ENCODE results near the gene CLSTN2. TPM values are rescaled to one million over a fixed set of nuclear protein-coding genes. Genes with fewer than 3 reads are reported as not detected.

Gene CLSTN2
- total and polyA plus RNA-seq, 10 donors = 0.02 to 0.22 (median 0.13) TPM; not detected in 1

DNA sequence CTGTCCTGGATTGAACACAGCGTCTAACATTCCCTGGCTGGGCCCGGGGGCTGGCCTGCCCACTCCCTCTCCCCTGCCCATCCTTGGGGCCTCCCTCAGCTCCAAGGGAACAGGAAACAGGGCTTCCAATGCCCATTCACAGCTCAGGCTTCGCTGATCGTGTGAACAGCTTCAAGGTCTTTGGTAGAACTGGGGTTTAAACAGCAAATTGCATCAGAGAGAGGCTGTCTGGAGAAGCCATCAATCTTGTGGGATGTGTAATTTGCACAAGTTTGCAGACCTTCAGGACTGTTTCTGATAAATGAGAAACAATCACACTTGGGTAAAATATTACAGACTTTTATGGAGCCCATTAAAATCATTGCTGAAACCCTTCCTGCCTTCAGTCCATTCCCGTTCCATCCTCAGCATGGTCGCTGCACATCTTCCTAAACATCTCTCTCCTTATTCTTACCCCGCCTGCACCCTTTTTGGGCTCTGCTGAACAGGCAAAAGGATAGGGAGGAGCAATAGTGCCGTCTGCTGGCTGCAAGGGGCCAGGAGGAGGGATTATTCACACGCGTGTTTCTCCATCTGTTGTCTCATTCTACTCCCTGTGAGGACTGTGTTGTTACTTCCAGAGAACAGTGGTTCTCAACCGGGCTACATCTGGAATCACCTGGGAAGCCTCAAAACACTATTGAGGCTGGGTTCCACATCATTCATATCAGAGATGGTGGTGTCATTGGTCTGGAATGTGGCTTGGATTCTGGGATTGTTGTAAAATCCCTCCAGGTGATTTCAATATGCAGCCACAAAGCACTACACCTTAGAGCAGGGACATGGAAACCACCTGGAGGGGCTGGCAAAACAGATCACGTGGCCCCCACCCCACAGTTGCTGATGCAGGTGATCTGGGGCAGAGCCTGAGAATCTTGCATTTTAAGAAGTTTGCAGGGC lies 116.3 kb downstream of the CLSTN2 start:
- no peak for TF ChIP-seq POLR2AphosphoS5 (IDR thresholded peaks at IDR 0.05)
- TF ChIP-seq, protein P1, sequence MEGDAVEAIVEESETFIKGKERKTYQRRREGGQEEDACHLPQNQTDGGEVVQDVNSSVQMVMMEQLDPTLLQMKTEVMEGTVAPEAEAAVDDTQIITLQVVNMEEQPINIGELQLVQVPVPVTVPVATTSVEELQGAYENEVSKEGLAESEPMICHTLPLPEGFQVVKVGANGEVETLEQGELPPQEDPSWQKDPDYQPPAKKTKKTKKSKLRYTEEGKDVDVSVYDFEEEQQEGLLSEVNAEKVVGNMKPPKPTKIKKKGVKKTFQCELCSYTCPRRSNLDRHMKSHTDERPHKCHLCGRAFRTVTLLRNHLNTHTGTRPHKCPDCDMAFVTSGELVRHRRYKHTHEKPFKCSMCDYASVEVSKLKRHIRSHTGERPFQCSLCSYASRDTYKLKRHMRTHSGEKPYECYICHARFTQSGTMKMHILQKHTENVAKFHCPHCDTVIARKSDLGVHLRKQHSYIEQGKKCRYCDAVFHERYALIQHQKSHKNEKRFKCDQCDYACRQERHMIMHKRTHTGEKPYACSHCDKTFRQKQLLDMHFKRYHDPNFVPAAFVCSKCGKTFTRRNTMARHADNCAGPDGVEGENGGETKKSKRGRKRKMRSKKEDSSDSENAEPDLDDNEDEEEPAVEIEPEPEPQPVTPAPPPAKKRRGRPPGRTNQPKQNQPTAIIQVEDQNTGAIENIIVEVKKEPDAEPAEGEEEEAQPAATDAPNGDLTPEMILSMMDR (IDR thresholded peaks at IDR 0.05 in 8 of 11, conservative IDR thresholded peaks at IDR 0.05 in 3 of 11) = no peak
- TF ChIP-seq POLR2A (IDR thresholded peaks at IDR 0.05) = no peak
- H3K27ac ChIP-seq = no peak overlapping the region
- WGBS, 5 donors = 40 to 49% (median 44%) methylated on average over 12 of the region's 12 CpGs
- DNase-seq = no peak
- H3K4me3 ChIP-seq = no peak overlapping the region
- no peaks in the 10 kb centered on the region for H3K36me3 ChIP-seq
- intact Hi-C loops (cut with DNase I; ENCODE audit: low total_unique reads) = no loop called here
- no peaks in the 10 kb centered on the region for H3K4me1 ChIP-seq
- peaks cover 0 to 12% (median 0%) of the 10 kb centered on the region in 7 donors for H3K27me3 ChIP-seq (replicated peaks in 1 of 7)
- no peaks in the 10 kb centered on the region for H3K9me3 ChIP-seq

DNA sequence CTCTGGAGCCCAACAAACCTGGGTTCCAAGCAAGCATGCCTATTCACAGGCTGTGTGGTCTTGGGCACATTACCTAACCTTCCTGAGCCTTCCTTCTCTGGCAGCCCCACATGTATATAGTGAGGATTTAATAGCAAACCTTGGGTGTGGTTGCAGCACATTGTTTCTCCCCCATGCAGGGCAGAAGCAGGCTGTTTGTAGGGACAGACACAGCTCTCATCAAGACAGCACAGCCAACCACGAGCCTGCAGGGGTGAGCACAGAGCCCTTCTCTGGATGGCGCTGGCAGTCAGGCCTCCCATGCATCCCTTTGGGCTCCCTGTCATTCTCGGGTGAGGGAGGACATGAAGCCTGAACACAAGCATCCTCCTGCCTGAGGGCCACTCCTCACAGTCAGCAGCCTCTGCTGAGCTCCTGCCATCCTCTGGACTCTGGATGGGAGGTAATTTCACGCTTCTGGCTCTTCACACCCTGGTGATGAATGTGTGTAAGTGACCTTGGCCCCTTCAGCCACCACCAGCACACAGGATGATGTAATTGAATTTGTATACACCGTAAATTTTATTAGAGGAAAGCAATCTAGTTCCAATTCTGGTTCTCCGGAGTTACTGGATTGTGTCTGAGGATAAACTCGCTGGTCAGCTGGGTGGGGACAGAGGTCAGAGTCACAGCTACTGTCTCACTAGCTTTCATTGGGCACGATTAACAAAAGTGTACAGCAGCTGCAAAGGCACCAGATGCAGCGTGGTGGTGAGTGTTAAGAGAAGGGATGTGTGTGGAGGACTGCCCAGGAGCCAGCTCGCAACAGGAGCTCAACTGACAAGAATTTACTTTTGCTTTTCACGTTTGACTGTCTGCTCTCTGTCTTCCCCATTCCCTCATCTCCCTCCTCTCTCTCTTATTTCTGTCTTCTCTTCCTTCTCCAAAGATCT lies 118.1 kb downstream of the CLSTN2 start:
- H3K36me3 ChIP-seq = no peaks in the 10 kb centered on the region
- peaks cover 0 to 14% (median 0%) of the 10 kb centered on the region in 7 donors for H3K27me3 ChIP-seq (replicated peaks in 1 of 7)
- intact Hi-C loops (cut with DNase I; ENCODE audit: low total_unique reads) = no loop called here
- no peak overlapping the region for H3K4me3 ChIP-seq
- H3K9me3 ChIP-seq = no peaks in the 10 kb centered on the region
- TF ChIP-seq POLR2AphosphoS5 (IDR thresholded peaks at IDR 0.05) = no peak
- TF ChIP-seq, protein P1 (IDR thresholded peaks at IDR 0.05 in 8 of 11, conservative IDR thresholded peaks at IDR 0.05 in 3 of 11) = no peak
- TF ChIP-seq POLR2A (IDR thresholded peaks at IDR 0.05) = no peak
- no peaks in the 10 kb centered on the region for H3K4me1 ChIP-seq
- H3K27ac ChIP-seq = no peak overlapping the region
- 41 to 65% (median 58%) methylated on average over 11 of the region's 11 CpGs for WGBS, 5 donors
- no peak for DNase-seq

DNA sequence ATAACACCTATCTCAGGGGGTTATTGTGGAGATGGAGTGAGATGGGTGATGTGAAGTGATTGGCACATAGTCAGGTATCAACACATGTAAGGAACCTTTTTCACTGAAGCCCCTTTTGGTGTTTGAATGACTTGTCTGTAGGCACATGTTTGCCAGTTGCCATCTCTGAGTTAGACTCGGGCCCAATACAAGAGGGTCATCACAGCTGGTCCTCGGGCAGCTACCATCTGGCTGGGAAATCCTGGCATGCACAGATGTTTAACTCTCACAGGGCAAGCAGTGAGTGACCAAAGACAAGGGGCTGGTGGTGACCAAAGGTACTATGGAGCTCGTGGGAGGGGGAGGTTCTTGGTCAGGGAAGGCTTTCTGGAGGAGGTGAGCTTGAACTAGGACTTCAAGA lies 118.8 kb downstream of the CLSTN2 start:
- no peak overlapping the region for H3K27ac ChIP-seq
- H3K36me3 ChIP-seq = no peaks in the 10 kb centered on the region
- H3K4me3 ChIP-seq = no peak overlapping the region
- DNase-seq = no peak
- TF ChIP-seq POLR2AphosphoS5 (IDR thresholded peaks at IDR 0.05) (no peak), POLR2A (IDR thresholded peaks at IDR 0.05) (no peak)
- TF ChIP-seq, protein P1 (IDR thresholded peaks at IDR 0.05 in 8 of 11, conservative IDR thresholded peaks at IDR 0.05 in 3 of 11) = no peak
- H3K4me1 ChIP-seq = no peaks in the 10 kb centered on the region
- H3K9me3 ChIP-seq = no peaks in the 10 kb centered on the region
- intact Hi-C loops (cut with DNase I; ENCODE audit: low total_unique reads) = no loop called here
- WGBS, 5 donors = 68 to 75% (median 71%) methylated on average over 3 of the region's 3 CpGs
- peaks cover 0 to 16% (median 0%) of the 10 kb centered on the region in 7 donors for H3K27me3 ChIP-seq (replicated peaks in 1 of 7)
